Neural progenitor cell (in vitro differentiated cells): ENCODE measurements around the gene LAPTM4A.
"Not testable (repeated sequence)": the region's sequence is repeated elsewhere in the genome, so short reads cannot be mapped to it uniquely, and the experiment has no call there.

Experiments
- CTCF ChIP-seq: fragments of 200-600 bp; sonication (generic); IDR thresholded peaks from 2 replicates; pipeline ENCODE4 v1.5.1; 2017; ENCODE audit warnings: antibody characterized with exemption, mild to moderate bottlenecking
- EZH2 ChIP-seq: fragments of 200-600 bp; sonication (generic); IDR thresholded peaks from 2 replicates; pipeline ENCODE4 v1.6.1; 2017; ENCODE audit warnings: antibody characterized with exemption, mild to moderate bottlenecking, moderate library complexity
- EZH2phosphoT487 ChIP-seq: fragments of 200-600 bp; sonication (generic); IDR thresholded peaks from 2 replicates; pipeline ENCODE4 v1.6.1; 2017; ENCODE audit warnings: antibody characterized with exemption

GRCh38 chr2:20082812-20083211 is 31.4 kb upstream of the LAPTM4A start:
- not testable (repeated sequence) for TF ChIP-seq CTCF, EZH2phosphoT487, EZH2
